Measurements from ENCODE around the gene PSMB2. TPM values are rescaled to one million over a fixed set of nuclear protein-coding genes. Genes with fewer than 3 reads are reported as not detected.

PSMB2 gene
- total and polyA plus RNA-seq, 2 of the 8 experiments (the other 6 are each of a cell fraction or from before 2014, with no cell fraction given), result 91.4 to 101 TPM

DNA sequence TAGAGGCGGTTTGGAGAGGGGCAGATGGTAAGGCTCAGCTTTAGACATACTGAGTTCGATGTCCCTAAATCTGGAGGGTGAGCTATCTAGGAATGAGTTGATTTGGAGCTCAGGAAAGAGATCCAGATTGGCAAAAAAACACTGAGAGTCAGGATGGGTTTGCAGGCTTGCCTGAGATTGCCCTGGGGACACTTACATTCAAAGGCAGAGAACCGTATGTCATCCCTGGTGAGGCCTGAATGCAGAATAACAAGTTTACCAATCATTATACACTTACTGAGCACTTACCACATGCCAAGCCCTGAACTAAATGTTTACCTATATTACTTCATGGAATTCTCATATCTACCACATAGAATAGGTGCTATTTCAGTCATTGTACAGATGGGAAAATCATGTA is 40.7 kb downstream of the PSMB2 start:
- H3K56ac ChIP-seq (replicated peaks; ENCODE audit: insufficient read length, low read depth, low read length), result no peak overlapping the region
- H3K27ac ChIP-seq (ENCODE audit: low read depth, low read length), result no peak overlapping the region
- DNase-seq (ENCODE audit: low read depth in 1 of 2, low spot score in 2 of 2) (no peak), FAIRE-seq (no peak)
- WGBS, 2 experiments (ENCODE audit: extremely low coverage in 1 of 2, insufficient coverage in 1 of 2, insufficient read length in 1 of 2, insufficient replicate concordance in 2 of 2, low coverage in 1 of 2, low lambda C conversion rate in 2 of 2, missing lambda C conversion rate in 1 of 2), result 92% methylated on average over 3 of the region's 3 CpGs; no CpG with 5 or more reads in 1 of the 2 experiments
- no peak overlapping the region for H3K9ac ChIP-seq (replicated peaks in 1 of 4; ENCODE audit: extremely low read depth in 1 of 4, low read depth in 3 of 4, low read length in 3 of 4)
- no peak overlapping the region for H2BK20ac ChIP-seq (ENCODE audit: low read length)
- H2BK12ac ChIP-seq (ENCODE audit: low read depth, low read length), result no peak overlapping the region
- no peaks in the 10 kb centered on the region for H3K23me2 ChIP-seq (ENCODE audit: low read depth, low read length)
- no peak overlapping the region for H2BK5ac ChIP-seq (ENCODE audit: low read depth, low read length)
- H2BK15ac ChIP-seq (ENCODE audit: low read length), result no peak overlapping the region
- H2AFZ ChIP-seq (ENCODE audit: low read length), result no peak overlapping the region
- H3K4me1 ChIP-seq (replicated peaks in 1 of 4; ENCODE audit: control insufficient read depth in 3 of 4, insufficient read depth in 4 of 4, low read length in 3 of 4), result no peaks in the 10 kb centered on the region
- no peak overlapping the region for H3K23ac ChIP-seq (ENCODE audit: insufficient read length)
- no peak overlapping the region for H3K4ac ChIP-seq (replicated peaks; ENCODE audit: insufficient read length, low read depth, low read length)
- 0 out of 4 replicates have a peak, but pooled peaks cover 0 to under 1% of the 10 kb centered on the region in 2 experiments for H3K79me2 ChIP-seq (ENCODE audit: control insufficient read depth in 1 of 2, insufficient read depth in 2 of 2, low read length in 2 of 2)
- H3K4me3 ChIP-seq (ENCODE audit: extremely low read depth in 1 of 4, insufficient read depth in 2 of 4, low read depth in 3 of 4, low read length in 4 of 4), result no peak overlapping the region
- POLR2A ChIA-PET (ENCODE audit: partially characterized antibody), result interaction anchor here (1.0 to 3.0 kb wide), 4 partner anchors 10 to 169 kb away, joined by 3 to 10 read pairs (median 4); partner anchors contain the start of gene CLSPN
- H3K36me3 ChIP-seq (ENCODE audit: control insufficient read depth in 2 of 4, insufficient read depth in 4 of 4, low read length in 3 of 4), result peaks cover 0 to 37% (median 21%) of the 10 kb centered on the region in 4 experiments; a peak in 4 of 8 replicates
- TF ChIP-seq GABPA (IDR thresholded peaks at IDR 0.05; ENCODE audit: borderline replicate concordance, insufficient read depth, low read length), result no peak
- no peak for TF ChIP-seq POLR2AphosphoS5 (IDR thresholded peaks at IDR 0.05; ENCODE audit: low read depth, low read length)
- no peak for TF ChIP-seq ATF2 (IDR thresholded peaks at IDR 0.05; ENCODE audit: low read length)
- TF ChIP-seq NRF1 (IDR thresholded peaks at IDR 0.05; ENCODE audit: low read depth, low read length), result no peak
- no peak for TF ChIP-seq HDAC2 (IDR thresholded peaks at IDR 0.05; ENCODE audit: borderline replicate concordance in 1 of 2, low read depth in 2 of 2, low read length in 2 of 2)
- TF ChIP-seq SIRT6 (IDR thresholded peaks at IDR 0.05; ENCODE audit: low read length), result no peak
- TF ChIP-seq SIX5 (IDR thresholded peaks at IDR 0.05; ENCODE audit: low read depth, low read length), result no peak
- no peak for TF ChIP-seq JUND (IDR thresholded peaks at IDR 0.05; ENCODE audit: low read length)
- TF ChIP-seq SUZ12 (IDR thresholded peaks at IDR 0.05; ENCODE audit: low read length), result no peak
- no peak for TF ChIP-seq HDAC6 (IDR thresholded peaks at IDR 0.05; ENCODE audit: low read depth, low read length)
- no peak for TF ChIP-seq CHD1 (IDR thresholded peaks at IDR 0.05; ENCODE audit: low read depth, low read length)
- TF ChIP-seq EP300 (IDR thresholded peaks at IDR 0.05; ENCODE audit: borderline replicate concordance in 1 of 2, low read depth in 2 of 2, low read length in 2 of 2), result no peak
- peaks cover 0 to 4% of the 10 kb centered on the region in 2 experiments for H4K20me1 ChIP-seq (replicated peaks in 1 of 2; ENCODE audit: control insufficient read depth in 1 of 2, insufficient read depth in 2 of 2, low read length in 2 of 2)
- CTCF ChIA-PET (ENCODE audit: partially characterized antibody), result interaction anchor here (0.7 to 7.8 kb wide), 3 partner anchors 32 to 126 kb away, joined by 3 to 38 read pairs (median 4); no protein-coding TSS in a partner anchor
- H3K27me3 ChIP-seq (replicated peaks in 1 of 4; ENCODE audit: control insufficient read depth in 3 of 4, extremely low read depth in 1 of 4, insufficient read depth in 3 of 4, low read length in 3 of 4), result no peaks in the 10 kb centered on the region
- no peak overlapping the region for H4K5ac ChIP-seq (ENCODE audit: insufficient read length, low read depth, low read length)
- H3K4me2 ChIP-seq (ENCODE audit: insufficient read depth in 1 of 2, low read depth in 2 of 2, low read length in 2 of 2), result no peak overlapping the region
- no peak overlapping the region for H4K8ac ChIP-seq (ENCODE audit: extremely low read depth, insufficient read depth, low read length)
- H3K14ac ChIP-seq (ENCODE audit: insufficient read length), result no peak overlapping the region
- H2AK5ac ChIP-seq (ENCODE audit: low read depth, low read length), result no peak overlapping the region
- H3K79me1 ChIP-seq (ENCODE audit: low read depth, low read length), result no peaks in the 10 kb centered on the region
- H3K18ac ChIP-seq (ENCODE audit: extremely low read depth, low read length), result no peak overlapping the region
- no peaks in the 10 kb centered on the region for H3K9me3 ChIP-seq (ENCODE audit: insufficient read depth in 2 of 2, low read depth in 1 of 2, low read length in 1 of 2)
- no peak overlapping the region for H2BK120ac ChIP-seq (replicated peaks; ENCODE audit: low read depth, low read length)
- no peak overlapping the region for H4K91ac ChIP-seq (replicated peaks; ENCODE audit: insufficient read length, low read length)

Data from H1 (cell line).